ENCODE results near the gene TMEM255B. TPM values are rescaled to one million over a fixed set of nuclear protein-coding genes. Genes with fewer than 3 reads are reported as not detected.

TMEM255B gene
- total RNA-seq, 1 experiment from 2014 or later = 7.7 TPM

DNA sequence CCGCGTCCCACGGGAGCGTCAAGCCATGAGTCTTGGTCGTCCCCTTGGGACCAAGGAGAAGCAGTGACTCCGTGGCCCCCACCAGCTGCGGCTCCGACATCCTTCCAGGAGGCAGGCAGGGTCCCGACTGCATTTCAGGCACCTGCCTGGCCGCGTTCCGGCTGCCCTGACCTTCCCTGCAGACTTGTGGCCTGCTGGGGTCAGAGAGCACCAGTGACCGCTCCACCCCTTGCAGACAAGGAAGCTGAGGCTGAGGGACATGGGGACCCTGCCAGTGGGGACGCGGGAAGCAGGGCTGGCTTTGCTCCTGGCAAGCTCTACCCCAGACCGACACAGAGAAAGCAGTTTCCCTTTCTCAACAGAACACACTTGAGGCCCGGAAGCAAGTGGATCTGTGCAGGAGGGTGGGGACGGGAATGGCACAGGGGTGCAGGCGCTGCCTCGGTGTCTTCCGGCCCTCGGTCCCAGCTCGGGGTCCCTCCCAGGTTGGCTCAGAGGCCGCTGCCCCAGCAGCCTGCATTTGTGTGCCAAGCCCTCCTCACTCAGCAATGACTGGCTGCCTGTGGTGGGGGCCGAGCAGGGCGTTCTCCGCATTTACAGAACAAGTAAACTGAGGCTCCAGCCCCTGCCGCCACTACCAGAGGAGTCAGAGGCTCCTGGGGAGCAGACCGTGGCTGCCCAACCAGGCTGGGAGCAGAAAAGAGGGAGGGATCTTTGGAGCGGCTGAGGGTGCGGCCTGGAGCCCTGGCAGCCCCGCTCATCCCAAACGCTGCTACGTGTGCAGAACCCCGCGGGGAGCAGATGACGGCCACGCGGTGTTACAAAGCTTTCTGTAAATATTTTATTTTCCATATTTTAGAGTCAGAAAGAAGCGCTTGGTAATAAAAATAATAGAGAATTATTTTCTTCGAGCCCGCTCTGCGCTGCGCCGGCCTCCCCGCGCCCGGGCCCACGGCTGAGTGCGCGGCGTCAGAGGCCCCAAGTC, 61.0 kb downstream of the TMEM255B start:
- ChIA-PET CTCF (no interaction called here), POLR2A (no interaction called here), RAD21 (ENCODE audit: low non-redundant PET in 1 of 2, low total read pairs in 2 of 2, uncharacterized antibody in 2 of 2, unreplicated experiment in 2 of 2) (no interaction called here)
- no peaks in the 10 kb centered on the region for H3K9me3 ChIP-seq (ENCODE audit: control insufficient read depth in 1 of 2, insufficient read depth in 1 of 2, low read depth in 1 of 2, low read length in 2 of 2)
- no peak overlapping the region for H2AFZ ChIP-seq (ENCODE audit: low read depth, low read length, poor library complexity, severe bottlenecking)
- no TSS peak for BruUV-seq (replicated peaks)
- H4K20me1 ChIP-seq (ENCODE audit: insufficient read depth) = no peaks in the 10 kb centered on the region
- no peak overlapping the region for H3K4me2 ChIP-seq (ENCODE audit: low read length)
- H3K4me3 ChIP-seq (replicated peaks in 1 of 2; ENCODE audit: low read depth in 1 of 2, low read length in 2 of 2) = no peak overlapping the region
- peaks cover 71% of the 10 kb centered on the region for H3K79me2 ChIP-seq (ENCODE audit: insufficient read depth, low read length)
- intact Hi-C loops (cut with micrococcal nuclease) = no loop called here
- ATAC-seq (no peak), DNase-seq (ENCODE audit: low read depth, low spot score) (no peak)
- TF ChIP-seq CBX3 (IDR thresholded peaks at IDR 0.05; ENCODE audit: low read depth) (no peak), EZH2 (IDR thresholded peaks at IDR 0.05) (no peak), ELF1 (IDR thresholded peaks at IDR 0.05; ENCODE audit: borderline replicate concordance, low read depth) (no peak), YY1 (IDR thresholded peaks at IDR 0.05; ENCODE audit: extremely low read depth, insufficient replicate concordance, low read depth, low read length) (no peak), TCF7L2 (IDR thresholded peaks at IDR 0.05; ENCODE audit: borderline replicate concordance, extremely low read depth, insufficient read depth, insufficient read length) (no peak), EZH2phosphoT487 (IDR thresholded peaks at IDR 0.05; ENCODE audit: borderline replicate concordance) (no peak), FOSL1 (IDR thresholded peaks at IDR 0.05; ENCODE audit: low read depth) (no peak), SIN3A (IDR thresholded peaks at IDR 0.05; ENCODE audit: low read depth) (no peak), ZNF274 (IDR thresholded peaks at IDR 0.05; ENCODE audit: low read depth, low read length) (no peak)
- TF ChIP-seq, protein P1, sequence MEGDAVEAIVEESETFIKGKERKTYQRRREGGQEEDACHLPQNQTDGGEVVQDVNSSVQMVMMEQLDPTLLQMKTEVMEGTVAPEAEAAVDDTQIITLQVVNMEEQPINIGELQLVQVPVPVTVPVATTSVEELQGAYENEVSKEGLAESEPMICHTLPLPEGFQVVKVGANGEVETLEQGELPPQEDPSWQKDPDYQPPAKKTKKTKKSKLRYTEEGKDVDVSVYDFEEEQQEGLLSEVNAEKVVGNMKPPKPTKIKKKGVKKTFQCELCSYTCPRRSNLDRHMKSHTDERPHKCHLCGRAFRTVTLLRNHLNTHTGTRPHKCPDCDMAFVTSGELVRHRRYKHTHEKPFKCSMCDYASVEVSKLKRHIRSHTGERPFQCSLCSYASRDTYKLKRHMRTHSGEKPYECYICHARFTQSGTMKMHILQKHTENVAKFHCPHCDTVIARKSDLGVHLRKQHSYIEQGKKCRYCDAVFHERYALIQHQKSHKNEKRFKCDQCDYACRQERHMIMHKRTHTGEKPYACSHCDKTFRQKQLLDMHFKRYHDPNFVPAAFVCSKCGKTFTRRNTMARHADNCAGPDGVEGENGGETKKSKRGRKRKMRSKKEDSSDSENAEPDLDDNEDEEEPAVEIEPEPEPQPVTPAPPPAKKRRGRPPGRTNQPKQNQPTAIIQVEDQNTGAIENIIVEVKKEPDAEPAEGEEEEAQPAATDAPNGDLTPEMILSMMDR (IDR thresholded peaks at IDR 0.05 in 2 of 3, conservative IDR thresholded peaks at IDR 0.05 in 1 of 3; ENCODE audit: borderline replicate concordance in 1 of 3, insufficient read depth in 1 of 3, low read depth in 2 of 3, low read length in 2 of 3) = no peak
- TF ChIP-seq, protein P2, sequence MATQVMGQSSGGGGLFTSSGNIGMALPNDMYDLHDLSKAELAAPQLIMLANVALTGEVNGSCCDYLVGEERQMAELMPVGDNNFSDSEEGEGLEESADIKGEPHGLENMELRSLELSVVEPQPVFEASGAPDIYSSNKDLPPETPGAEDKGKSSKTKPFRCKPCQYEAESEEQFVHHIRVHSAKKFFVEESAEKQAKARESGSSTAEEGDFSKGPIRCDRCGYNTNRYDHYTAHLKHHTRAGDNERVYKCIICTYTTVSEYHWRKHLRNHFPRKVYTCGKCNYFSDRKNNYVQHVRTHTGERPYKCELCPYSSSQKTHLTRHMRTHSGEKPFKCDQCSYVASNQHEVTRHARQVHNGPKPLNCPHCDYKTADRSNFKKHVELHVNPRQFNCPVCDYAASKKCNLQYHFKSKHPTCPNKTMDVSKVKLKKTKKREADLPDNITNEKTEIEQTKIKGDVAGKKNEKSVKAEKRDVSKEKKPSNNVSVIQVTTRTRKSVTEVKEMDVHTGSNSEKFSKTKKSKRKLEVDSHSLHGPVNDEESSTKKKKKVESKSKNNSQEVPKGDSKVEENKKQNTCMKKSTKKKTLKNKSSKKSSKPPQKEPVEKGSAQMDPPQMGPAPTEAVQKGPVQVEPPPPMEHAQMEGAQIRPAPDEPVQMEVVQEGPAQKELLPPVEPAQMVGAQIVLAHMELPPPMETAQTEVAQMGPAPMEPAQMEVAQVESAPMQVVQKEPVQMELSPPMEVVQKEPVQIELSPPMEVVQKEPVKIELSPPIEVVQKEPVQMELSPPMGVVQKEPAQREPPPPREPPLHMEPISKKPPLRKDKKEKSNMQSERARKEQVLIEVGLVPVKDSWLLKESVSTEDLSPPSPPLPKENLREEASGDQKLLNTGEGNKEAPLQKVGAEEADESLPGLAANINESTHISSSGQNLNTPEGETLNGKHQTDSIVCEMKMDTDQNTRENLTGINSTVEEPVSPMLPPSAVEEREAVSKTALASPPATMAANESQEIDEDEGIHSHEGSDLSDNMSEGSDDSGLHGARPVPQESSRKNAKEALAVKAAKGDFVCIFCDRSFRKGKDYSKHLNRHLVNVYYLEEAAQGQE (IDR thresholded peaks at IDR 0.05; ENCODE audit: low read depth) = no peak
- H3K9ac ChIP-seq (ENCODE audit: low read length) = no peak overlapping the region
- no peak overlapping the region for H3K27ac ChIP-seq (ENCODE audit: low read depth, low read length)
- H3K4me1 ChIP-seq (ENCODE audit: control insufficient read depth in 1 of 2, insufficient read depth in 2 of 2, low read length in 2 of 2) = peaks cover 7 to 14% of the 10 kb centered on the region in 2 experiments
- H3K9me2 ChIP-seq (ENCODE audit: insufficient read depth) = no peaks in the 10 kb centered on the region
- peaks cover 8 to 20% of the 10 kb centered on the region in 2 experiments; a peak in 2 of 4 replicates for H3K36me3 ChIP-seq (ENCODE audit: control insufficient read depth in 1 of 2, insufficient read depth in 2 of 2, low read length in 2 of 2)
- H3K27me3 ChIP-seq (ENCODE audit: insufficient read depth, low read length) = no peaks in the 10 kb centered on the region
